ENCODE measurements around the gene POLR3G.

POLR3G gene

DNA sequence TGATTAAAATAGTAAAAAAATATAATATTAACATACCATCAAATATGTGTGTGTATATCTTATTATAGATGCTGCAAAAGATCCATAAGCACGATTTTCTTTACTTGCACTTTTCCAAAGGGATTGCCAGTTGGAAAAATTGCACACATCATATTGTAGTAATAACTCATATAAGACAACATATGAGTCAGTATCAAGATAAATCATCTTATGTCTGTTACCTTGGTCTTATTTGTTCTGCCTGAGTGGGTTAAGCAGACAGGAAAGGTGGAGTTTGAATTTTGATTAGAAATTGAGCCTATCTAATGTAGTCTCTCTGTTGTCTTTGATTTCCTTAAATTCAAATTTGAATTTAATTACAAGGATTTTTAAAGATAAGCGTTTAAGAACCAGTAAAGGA, 30.1 kb downstream of the POLR3G start:
- no peak for DNase-seq

GRCh38 chr5:90506221-90506620, 31.6 kb downstream of the POLR3G start:
- no peak for DNase-seq

DNA sequence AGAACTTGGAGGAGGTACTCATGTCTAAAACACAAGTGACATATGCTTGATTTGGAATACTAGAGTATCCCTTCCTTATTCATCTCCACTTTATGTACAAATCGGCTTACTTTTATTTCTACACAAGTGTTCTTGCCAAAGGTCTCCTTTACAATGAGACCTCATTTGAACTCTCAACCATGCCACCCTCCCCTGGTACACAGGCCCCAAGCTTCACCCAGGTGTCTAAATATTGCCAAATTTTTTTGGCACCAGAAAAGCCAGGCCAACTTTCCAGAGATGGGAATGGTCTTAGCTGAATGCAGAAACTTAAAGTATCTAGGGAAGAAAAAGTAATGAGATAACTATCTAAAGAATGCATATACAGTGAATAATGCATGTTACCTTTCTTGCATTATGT, 35.8 kb downstream of the POLR3G start:
- DNase-seq: no peak

DNA sequence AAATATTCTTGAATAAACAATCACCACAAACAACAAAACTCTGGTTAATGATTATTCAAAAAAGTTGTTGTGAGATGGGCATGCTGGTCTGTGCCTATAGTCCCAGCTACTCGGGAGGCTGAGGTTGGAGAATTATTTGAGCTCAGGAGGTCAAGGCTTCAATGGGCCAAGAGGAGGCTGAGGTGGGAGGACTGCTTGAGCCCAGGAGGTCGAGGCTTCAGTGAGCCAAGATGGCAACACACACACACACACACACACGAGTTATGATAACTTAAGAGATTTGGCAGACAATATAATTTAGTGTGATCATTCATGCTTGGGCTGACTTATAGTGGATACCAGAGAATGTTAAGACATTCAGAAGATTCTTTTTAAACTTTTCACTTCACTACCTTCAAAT, 39.9 kb downstream of the POLR3G start:
- DNase-seq: no peak

GRCh38 chr5:90518661-90519060, 44.0 kb downstream of the POLR3G start:
- peak; percentile 99 for DNase-seq

DNA sequence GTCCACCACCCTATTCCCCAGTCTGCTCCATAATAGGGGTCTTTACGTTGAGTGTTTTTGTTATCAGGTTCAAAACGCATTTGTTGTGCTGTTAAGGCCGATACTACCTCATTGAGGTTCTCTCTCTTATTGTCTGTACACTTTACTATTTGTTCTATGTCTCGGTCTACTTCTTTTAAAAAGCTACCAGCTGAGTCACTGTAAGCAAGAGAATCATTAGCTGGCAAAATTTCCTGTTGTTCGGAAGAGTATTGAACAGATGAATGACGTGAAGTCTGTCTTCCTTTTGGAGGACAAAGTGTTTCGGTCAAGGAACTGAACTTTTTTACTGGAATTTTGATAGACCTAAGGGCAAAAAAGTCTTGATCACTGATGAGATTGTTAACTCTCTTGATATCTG, 44.4 kb downstream of the POLR3G start:
- DNase-seq: peak; percentile 99

- DNase-seq: no peak
Measured at GRCh38 chr5:90528601-90529193, 54.0 kb downstream of the POLR3G start.

GRCh38 chr5:90529194-90529938, 54.7 kb downstream of the POLR3G start, which contains the start of gene LYSMD3:
TSS of gene LYSMD3 (minus strand) at chr5:90529584. CDS start at chr5:90525289, 4,295 bp downstream.
- peak; percentile 88 for DNase-seq

GRCh38 chr5:90529939-90530677, 55.4 kb downstream of the POLR3G start:
- peak; percentile 81 for DNase-seq

DNA sequence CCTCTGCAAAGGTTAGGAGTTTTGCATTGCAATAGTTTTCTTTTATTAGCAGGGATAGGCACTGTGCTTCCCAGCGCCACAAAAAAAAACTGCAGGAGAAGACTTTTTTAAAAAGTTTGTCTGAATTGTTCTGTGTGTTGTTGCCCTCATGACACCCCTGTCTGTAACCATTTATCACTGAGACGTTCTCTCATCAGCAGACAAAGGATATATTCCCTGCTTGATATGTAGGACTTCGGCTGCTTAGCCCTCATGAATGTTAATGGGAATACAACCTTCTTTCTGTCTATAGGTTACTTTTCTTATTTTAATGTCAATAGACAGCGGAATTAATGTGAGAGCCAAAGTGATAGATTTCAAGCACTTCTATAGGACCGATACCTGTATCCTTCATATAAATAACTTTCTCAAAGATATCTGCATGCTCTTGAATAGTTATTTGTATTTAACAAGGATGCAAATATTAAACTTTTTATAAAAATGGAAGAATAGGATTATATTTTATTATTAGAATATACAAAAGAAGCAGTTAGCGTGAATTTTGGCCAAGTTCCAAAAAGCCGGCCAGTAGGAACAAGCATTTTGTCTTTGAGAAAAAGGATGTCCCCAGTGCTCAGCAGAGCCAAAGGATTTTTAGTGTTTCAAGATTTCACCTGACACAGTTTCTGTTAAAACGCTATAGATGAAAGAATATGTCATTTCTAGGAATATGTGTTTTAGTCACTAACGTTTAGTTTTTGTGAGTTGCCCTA, 56.2 kb downstream of the POLR3G start:
- DNase-seq: peak; percentile 46

GRCh38 chr5:90533794-90534193, 59.1 kb downstream of the POLR3G start:
- DNase-seq: no peak

GRCh38 chr5:90534922-90535321, 60.3 kb downstream of the POLR3G start:
- DNase-seq: no peak

GRCh38 chr5:90542827-90543519, 68.3 kb downstream of the POLR3G start:
- DNase-seq: no peak

GRCh38 chr5:90545511-90545910, 70.8 kb downstream of the POLR3G start:
- no peak for DNase-seq

DNA sequence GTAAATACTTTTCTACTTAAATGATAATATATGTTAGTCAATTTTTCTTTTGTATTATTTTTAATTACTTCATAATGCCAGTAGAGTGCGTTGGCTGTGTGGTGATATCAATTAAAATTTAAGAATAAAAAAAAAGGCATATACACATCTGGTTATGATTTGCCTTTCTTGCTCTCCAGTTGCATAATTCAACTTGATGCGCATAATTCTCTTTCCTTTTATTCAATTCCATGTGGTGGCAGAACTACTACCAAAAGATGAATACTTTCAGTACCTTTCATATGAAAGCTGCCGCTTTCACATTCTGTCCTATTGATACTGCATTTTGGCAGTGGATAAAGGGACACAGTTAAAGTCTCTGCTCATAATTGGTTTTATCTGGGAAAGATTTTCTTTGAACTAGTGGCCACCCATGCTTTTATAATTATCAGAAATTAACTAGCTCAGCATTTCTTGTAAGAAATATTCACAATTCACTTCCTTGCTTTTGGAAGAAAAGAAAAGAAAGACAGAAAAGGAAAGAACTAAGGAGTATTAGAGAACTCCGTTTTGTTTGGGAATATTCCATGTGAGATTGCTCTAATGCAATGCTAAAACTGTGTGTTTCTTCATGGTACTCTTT, 71.7 kb downstream of the POLR3G start:
- no peak for DNase-seq

- peak; percentile 27 for DNase-seq
Measured at GRCh38 chr5:90547072-90547536, 72.4 kb downstream of the POLR3G start.

DNA sequence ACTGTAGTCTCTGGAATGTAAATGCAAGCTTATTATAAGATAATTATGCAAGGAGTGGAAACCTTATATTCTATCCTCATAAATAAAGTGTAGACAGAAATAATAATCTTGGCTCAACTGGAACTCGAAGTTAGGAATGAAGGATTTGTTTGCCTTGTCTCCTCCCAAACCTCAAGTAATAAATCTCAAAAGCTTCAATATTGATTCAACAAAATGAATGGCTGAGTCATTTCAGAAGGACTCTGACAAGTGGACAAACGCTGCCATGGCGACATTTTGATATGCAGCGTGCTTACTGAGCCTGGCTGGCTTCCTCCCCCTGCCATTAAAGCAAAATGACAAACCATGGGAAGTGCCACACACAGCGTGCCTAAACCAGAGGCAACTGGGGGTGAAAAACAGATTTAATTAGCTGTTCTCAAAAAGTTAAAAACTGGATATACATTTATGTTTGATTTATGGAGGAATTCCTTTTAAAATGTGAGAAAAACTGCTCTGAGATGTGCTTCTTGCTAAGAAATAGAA, 73.5 kb downstream of the POLR3G start:
- DNase-seq: peak; percentile 91

DNA sequence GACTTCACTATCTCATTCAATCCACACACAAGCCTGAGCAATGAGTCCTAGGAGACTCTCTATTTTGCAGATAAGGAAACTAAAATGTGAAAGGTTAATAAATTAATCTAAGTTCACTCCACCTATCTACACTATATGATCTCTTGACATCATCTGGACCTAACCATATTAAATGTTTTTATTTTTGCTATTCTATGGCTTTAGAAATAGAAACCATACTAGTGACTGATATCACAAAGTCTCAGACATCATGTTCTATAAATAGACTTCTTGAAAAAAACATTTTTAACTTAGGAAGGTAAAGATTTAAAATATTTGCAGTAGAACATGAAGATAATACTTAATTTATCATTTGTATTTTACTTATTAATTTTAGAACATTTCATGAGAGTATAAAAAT, 74.6 kb downstream of the POLR3G start:
- DNase-seq: no peak

GRCh38 chr5:90549729-90550275, 75.1 kb downstream of the POLR3G start:
- no peak for DNase-seq

DNA sequence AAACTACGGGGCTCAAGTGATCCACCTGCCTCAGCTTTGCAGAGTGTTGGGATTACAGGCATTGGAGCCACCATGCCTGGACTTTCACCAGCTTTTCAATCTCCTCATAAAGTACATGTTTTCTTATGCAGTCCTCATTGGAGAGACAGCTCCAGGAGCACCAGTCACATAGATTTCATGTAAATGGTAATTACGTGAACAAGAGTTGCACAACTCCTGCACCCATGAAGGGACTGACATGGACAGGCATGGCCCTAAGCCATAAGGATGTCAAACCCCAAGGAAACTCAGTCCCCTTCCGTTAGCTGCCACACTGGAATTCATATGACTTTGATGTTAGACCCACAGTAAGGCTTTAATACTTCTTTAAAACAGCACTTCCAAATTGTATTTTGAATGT, 76.3 kb downstream of the POLR3G start:
- DNase-seq: no peak

DNA sequence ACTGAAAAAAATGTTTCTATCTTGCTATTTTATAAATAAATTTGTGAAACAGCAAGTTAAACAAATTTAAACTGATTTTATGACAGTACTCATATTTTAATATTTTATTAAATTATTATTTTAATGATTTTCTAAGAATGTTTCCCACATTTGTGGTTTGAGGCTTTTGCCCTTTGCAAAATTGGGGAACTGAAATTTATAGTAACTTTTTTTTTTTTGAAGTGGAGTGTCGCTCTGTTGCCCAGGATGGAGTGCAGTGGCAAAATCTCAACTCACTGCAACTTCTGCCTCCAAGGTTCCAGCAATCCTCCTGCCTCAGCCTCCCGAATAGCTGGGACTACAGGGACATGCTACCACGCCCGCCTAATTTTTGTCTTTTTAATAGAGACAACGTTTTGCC, 76.7 kb downstream of the POLR3G start:
- DNase-seq: no peak
